T-helper 2 cell treated with Interferon-gamma antibody and Interleukin-4, amounts not matched to agents 5 μg/mL and 100 μg/mL, for 36 hours (primary cell): ENCODE measurements around the gene USP6NL.
A peak's percentile ranks its signal among the peaks of the same experiment; 100 is the strongest.
"Not testable (repeated sequence)": the region's sequence is repeated elsewhere in the genome, so short reads cannot be mapped to it uniquely, and the experiment has no call there.

Experiments used
- DNase-seq: peaks from one replicate; pipeline ENCODE4 v3.0.0; 2021; ENCODE audit warnings: low spot score
- H3K27ac Mint-ChIP-seq: one replicate; pipeline ENCODE4 v1.8.0; 2021; ENCODE audit warnings: mild to moderate bottlenecking, mixed read lengths
- H3K27me3 Mint-ChIP-seq: one replicate; pipeline ENCODE4 v1.8.0; 2021; ENCODE audit warnings: low read depth, mixed read lengths
- H3K36me3 Mint-ChIP-seq: one replicate; pipeline ENCODE4 v1.8.0; 2021; ENCODE audit warnings: low read depth, mixed read lengths
- H3K4me1 Mint-ChIP-seq: one replicate; pipeline ENCODE4 v1.8.0; 2021; ENCODE audit warnings: low read depth, mixed read lengths
- H3K4me3 Mint-ChIP-seq: one replicate; pipeline ENCODE4 v1.8.0; 2022; ENCODE audit warnings: mild to moderate bottlenecking, moderate library complexity, mixed read lengths
- H3K9me3 Mint-ChIP-seq: one replicate; pipeline ENCODE4 v1.8.0; 2021; ENCODE audit warnings: mixed read lengths

USP6NL gene

GRCh38 chr10:11446864-11447263 lies 164.6 kb downstream of the USP6NL start:
- DNase-seq = no peak
- no peaks in the 10 kb centered on the region for H3K9me3 Mint-ChIP-seq
- peaks cover 16% of the 10 kb centered on the region for H3K27me3 Mint-ChIP-seq
- no peak overlapping the region for H3K27ac Mint-ChIP-seq
- peaks cover 6% of the 10 kb centered on the region for H3K4me1 Mint-ChIP-seq
- H3K36me3 Mint-ChIP-seq = no peaks in the 10 kb centered on the region
- no peak overlapping the region for H3K4me3 Mint-ChIP-seq

- DNase-seq = no peak
- no peak overlapping the region for H3K27ac Mint-ChIP-seq
Measured at GRCh38 chr10:11446133-11446532, 165.3 kb downstream of the USP6NL start.

DNA sequence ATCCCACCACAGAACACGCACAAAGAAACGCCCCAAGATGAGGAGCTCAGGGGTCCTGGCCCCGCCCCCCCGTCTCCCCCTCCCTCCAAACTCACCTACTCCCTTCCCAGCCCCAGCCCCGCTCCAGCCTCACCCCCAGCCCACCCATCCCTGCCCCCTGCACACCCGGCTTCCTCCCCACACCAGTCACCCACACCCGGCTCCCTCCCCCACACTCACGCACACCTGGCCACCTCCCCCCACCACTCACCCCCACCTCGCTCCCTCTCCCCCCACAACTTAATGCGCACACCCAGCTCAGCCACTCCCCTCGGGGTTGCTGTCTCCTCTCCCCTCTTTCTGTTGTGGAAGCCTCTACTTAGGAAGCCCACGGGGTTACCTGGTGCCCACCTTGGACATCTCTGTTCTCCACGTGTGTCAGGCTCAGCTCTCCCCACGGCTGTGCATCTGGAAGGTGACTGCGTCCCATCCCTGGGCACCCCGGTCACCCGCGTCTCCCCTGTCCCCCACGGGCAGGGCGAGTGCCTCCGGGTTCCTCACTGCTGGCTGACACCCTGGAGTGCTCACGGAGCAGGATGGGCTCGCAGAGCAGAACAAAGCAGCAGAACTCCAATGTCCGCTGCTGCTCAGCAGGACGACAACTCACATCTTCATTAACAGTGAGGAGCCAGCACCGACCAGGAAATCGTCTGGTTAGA lies 166.8 kb downstream of the USP6NL start:
- H3K27ac Mint-ChIP-seq = no peak overlapping the region
- peaks cover 10% of the 10 kb centered on the region for H3K27me3 Mint-ChIP-seq
- no peaks in the 10 kb centered on the region for H3K9me3 Mint-ChIP-seq
- H3K4me3 Mint-ChIP-seq = no peak overlapping the region
- DNase-seq = no peak
- H3K36me3 Mint-ChIP-seq = no peaks in the 10 kb centered on the region
- peaks cover 13% of the 10 kb centered on the region for H3K4me1 Mint-ChIP-seq

More at GRCh38 chr10:11446133-11446532, 165.3 kb downstream of the USP6NL start:
- no peaks in the 10 kb centered on the region for H3K9me3 Mint-ChIP-seq
- no peaks in the 10 kb centered on the region for H3K36me3 Mint-ChIP-seq
- H3K4me1 Mint-ChIP-seq = peaks cover 6% of the 10 kb centered on the region
- H3K4me3 Mint-ChIP-seq = no peak overlapping the region
- H3K27me3 Mint-ChIP-seq = peaks cover 13% of the 10 kb centered on the region

- Mint-ChIP-seq H3K27ac (no peak overlapping the region), H3K36me3 (no peaks in the 10 kb centered on the region), H3K4me1 (peaks cover 13% of the 10 kb centered on the region), H3K4me3 (no peak overlapping the region), H3K9me3 (no peaks in the 10 kb centered on the region), H3K27me3 (peaks cover 9% of the 10 kb centered on the region)
- DNase-seq = no peak
Measured at GRCh38 chr10:11444155-11444530, 167.3 kb downstream of the USP6NL start.

DNA sequence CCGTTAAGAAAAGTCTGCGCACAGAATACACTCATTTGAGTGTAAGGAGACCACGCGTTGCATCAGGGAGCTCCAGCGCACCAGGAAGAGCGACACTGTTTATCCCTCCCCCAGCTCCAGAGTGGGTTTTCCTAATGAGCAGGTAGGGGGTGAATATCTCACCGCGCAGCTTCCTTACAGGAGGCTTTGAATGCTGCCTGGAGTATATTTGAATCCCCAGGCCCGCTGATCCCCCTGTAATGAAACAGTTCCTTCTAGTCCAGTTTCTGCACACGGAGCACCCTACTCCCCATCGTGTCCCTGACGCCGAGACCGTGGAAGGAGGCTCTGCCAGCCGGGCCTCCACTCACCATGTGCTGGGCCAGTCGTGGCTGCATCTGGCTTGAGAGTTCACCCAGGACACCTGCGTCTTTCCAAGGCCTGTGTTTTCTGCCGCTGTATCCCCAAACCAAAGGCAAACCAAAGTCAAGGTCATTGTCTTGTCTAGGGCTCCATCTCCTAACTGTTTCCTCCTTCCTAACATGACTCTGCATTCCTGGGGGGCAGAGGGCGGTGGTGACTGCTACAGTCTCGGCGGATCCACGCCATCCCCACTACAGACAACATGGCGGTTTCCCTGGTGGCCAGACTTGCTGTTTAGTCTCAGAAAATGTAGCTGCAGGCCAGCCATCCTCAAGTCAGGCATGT lies 167.8 kb downstream of the USP6NL start:
- peaks cover 7% of the 10 kb centered on the region for H3K27me3 Mint-ChIP-seq
- H3K27ac Mint-ChIP-seq = no peak overlapping the region
- no peak overlapping the region for H3K4me3 Mint-ChIP-seq
- no peaks in the 10 kb centered on the region for H3K9me3 Mint-ChIP-seq
- no peak for DNase-seq
- H3K4me1 Mint-ChIP-seq = peaks cover 12% of the 10 kb centered on the region
- no peaks in the 10 kb centered on the region for H3K36me3 Mint-ChIP-seq

- no peaks in the 10 kb centered on the region for H3K9me3 Mint-ChIP-seq
- H3K4me1 Mint-ChIP-seq = peaks cover 9% of the 10 kb centered on the region
- no peak overlapping the region for H3K27ac Mint-ChIP-seq
- peaks cover 7% of the 10 kb centered on the region for H3K27me3 Mint-ChIP-seq
- H3K4me3 Mint-ChIP-seq = no peak overlapping the region
- no peaks in the 10 kb centered on the region for H3K36me3 Mint-ChIP-seq
- DNase-seq = no peak
Measured at GRCh38 chr10:11442001-11442773, 169.3 kb downstream of the USP6NL start.

GRCh38 chr10:11441151-11441535 lies 170.3 kb downstream of the USP6NL start:
- no peaks in the 10 kb centered on the region for H3K9me3 Mint-ChIP-seq
- no peak for DNase-seq
- peaks cover 4% of the 10 kb centered on the region for H3K27me3 Mint-ChIP-seq
- no peaks in the 10 kb centered on the region for H3K36me3 Mint-ChIP-seq
- no peak overlapping the region for H3K27ac Mint-ChIP-seq
- H3K4me1 Mint-ChIP-seq = peaks cover 9% of the 10 kb centered on the region
- H3K4me3 Mint-ChIP-seq = no peak overlapping the region

GRCh38 chr10:11440250-11441150 lies 170.9 kb downstream of the USP6NL start:
- no peak overlapping the region for H3K27ac Mint-ChIP-seq
- DNase-seq = peak; percentile 27
- H3K36me3 Mint-ChIP-seq = no peaks in the 10 kb centered on the region
- no peak overlapping the region for H3K4me3 Mint-ChIP-seq
- peaks cover 9% of the 10 kb centered on the region for H3K4me1 Mint-ChIP-seq
- H3K27me3 Mint-ChIP-seq = no peaks in the 10 kb centered on the region
- H3K9me3 Mint-ChIP-seq = no peaks in the 10 kb centered on the region

GRCh38 chr10:11439523-11440053 lies 171.9 kb downstream of the USP6NL start:
- Mint-ChIP-seq H3K4me1 (peaks cover 9% of the 10 kb centered on the region), H3K27ac (no peak overlapping the region), H3K9me3 (no peaks in the 10 kb centered on the region), H3K36me3 (no peaks in the 10 kb centered on the region), H3K27me3 (peaks cover under 1% of the 10 kb centered on the region), H3K4me3 (no peak overlapping the region)
- no peak for DNase-seq

DNA sequence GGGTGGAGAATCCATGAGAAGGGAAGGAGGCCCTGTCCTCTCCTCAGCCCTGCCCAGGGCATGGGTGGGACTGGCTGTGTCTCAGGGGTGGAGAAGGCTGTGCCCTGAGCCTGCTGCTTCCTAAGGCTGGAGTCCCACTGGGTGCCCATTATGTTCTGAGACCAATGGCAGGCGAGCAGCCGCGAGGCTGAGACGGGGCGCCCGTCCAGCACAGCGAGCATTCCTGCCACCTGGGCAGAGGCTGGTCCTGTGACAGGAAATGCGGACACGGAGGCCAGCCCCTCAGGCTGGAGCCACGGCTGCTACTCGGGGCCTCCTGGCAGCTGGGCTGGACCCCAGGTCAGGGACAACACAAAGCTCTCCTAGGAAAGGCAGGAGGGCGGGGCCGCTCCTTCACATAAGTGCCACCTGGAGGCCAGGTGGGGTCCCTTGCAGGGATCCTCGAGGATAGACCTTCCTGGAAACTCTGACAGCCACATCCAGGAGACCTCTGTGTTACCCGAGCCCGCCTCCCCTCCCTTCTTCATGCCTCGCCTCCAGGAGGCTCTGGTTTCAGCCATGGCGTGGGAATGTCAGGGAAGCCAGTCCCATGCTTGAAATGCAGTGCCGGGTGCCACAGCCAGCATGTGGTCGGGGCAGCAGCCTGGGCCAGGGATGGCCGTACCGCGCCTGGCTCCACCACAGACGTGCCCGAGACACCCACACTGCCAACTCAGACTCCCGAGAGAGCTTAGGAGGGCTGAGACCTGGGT lies 173.9 kb downstream of the USP6NL start:
- H3K36me3 Mint-ChIP-seq = no peaks in the 10 kb centered on the region
- no peaks in the 10 kb centered on the region for H3K9me3 Mint-ChIP-seq
- no peak overlapping the region for H3K4me3 Mint-ChIP-seq
- no peak overlapping the region for H3K27ac Mint-ChIP-seq
- no peak for DNase-seq
- peaks cover 2% of the 10 kb centered on the region for H3K27me3 Mint-ChIP-seq
- peaks cover 9% of the 10 kb centered on the region for H3K4me1 Mint-ChIP-seq

GRCh38 chr10:11436445-11436844 lies 175.0 kb downstream of the USP6NL start:
- H3K36me3 Mint-ChIP-seq, H3K4me3 Mint-ChIP-seq, H3K4me1 Mint-ChIP-seq, H3K27me3 Mint-ChIP-seq, DNase-seq, H3K27ac Mint-ChIP-seq, H3K9me3 Mint-ChIP-seq: not testable (repeated sequence)

- no peak for DNase-seq
- Mint-ChIP-seq H3K4me1 (peaks cover 7% of the 10 kb centered on the region), H3K27ac (no peak overlapping the region), H3K36me3 (no peaks in the 10 kb centered on the region), H3K4me3 (no peak overlapping the region), H3K9me3 (no peaks in the 10 kb centered on the region), H3K27me3 (peaks cover 2% of the 10 kb centered on the region)
Measured at GRCh38 chr10:11435581-11435981, 175.9 kb downstream of the USP6NL start.

DNA sequence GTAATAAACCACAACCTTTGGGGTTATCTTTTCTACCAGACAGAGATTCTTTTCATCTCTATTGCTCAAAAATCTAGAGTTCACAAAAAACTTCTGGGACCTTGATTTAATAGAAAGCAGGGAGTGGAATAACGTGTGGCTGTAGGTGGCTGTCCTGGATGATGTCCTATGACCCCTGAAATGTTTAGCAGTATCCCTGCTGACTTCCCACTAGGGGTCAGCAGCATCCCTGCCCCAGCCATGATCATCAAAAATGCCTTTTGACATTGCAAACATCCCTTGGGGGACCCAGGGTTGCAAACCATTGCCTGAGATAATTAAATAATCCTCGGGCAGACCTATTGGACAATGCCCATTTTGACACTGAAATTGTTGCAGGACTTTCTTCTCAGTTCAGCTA lies 177.1 kb downstream of the USP6NL start:
- Mint-ChIP-seq H3K4me3 (no peak overlapping the region), H3K9me3 (no peaks in the 10 kb centered on the region), H3K36me3 (no peaks in the 10 kb centered on the region), H3K27ac (no peak overlapping the region), H3K4me1 (no peaks in the 10 kb centered on the region), H3K27me3 (peaks cover 2% of the 10 kb centered on the region)
- no peak for DNase-seq
